Iris pigment epithelial cell (primary cell): ENCODE data around the gene ECT2L.
"Not testable (repeated sequence)": the region's sequence is repeated elsewhere in the genome, so short reads cannot be mapped to it uniquely, and the experiment has no call there.

ENCODE experiments used
- DNase-seq: peaks from one replicate; pipeline ENCODE4 v3.0.0-alpha.2; 2011; ENCODE audit warnings: low read depth

Gene ECT2L

DNA sequence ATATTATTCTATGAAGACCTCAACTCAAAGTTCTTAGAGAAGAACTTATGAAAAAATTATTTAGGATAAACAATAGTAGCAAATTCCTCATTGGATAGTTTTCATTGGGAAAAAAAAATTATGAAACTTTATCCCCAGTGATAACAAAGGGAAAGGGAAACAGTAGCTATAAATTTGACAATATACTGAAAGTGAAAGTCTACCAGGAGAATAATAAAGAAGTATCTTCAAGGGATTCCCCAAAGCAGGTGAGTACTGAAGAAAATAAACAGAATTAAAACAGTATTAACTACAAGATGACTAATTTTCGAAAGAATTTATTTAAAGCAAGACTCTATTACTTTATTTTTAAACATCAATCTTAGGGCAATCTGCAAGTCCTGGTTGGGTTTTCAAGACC is 135.8 kb downstream of the ECT2L start:
- DNase-seq, result no peak

DNA sequence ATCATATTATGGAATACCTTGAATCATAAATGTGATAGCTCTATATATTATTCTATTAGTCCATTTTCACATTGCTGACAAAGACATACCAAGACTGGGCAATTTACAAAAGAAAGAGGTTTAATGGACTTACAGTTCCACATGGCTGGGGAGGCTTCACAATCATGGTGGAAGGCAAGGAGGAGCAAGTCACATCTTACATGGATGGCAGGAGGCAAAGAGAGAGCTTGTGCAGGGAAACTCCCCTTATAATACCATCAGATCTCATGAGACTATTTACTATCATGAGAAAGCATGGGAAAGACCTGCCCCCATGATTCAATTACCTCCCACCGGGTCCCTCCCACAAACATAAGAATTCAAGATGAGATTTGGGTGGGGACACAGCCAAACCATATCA is 141.0 kb downstream of the ECT2L start:
- not testable (repeated sequence) for DNase-seq

DNA sequence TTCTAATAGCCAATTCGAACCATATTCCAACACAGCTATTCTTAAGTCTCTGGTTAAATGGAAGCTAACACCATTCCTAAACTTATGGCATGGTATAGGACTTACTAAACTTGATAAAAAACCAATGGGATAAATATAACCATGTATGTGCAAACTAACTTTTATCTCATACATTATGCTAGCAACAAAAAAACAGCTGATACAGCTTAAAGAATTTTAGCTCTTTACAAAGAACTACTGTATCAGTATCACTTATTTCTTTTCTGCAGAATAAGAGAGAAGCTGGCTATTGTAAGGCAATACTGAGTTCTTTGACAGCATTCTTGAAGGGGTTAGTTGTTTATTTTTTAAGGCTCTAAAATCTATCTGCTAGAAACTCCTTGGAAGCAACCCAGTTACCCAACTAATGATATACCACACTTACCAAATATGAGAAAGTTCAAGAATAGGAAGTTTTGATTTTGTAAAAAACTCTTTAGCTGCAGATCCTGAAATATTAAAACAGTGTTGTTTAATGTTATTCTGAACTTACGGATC is 147.3 kb downstream of the ECT2L start:
- DNase-seq, result peak; percentile 51

DNA sequence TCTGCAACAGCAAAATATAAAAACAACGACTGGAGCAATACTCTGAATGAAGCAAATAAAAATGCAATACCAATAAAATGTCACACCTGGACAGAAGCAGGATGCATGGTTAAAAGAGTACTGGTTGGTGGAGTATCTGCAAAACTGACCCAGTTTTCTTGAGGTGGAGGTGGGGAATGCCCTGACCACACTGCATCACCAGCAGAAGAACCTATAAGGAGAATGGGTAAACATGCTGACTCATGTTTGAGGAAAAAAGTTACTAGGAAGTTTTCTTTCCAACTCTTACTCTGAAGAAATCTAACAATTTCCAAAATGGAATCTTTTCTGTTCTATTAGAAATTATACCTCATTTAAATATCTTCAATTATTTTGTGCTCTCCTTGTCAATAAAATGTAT is 148.5 kb downstream of the ECT2L start:
- peak; percentile 90 for DNase-seq

DNA sequence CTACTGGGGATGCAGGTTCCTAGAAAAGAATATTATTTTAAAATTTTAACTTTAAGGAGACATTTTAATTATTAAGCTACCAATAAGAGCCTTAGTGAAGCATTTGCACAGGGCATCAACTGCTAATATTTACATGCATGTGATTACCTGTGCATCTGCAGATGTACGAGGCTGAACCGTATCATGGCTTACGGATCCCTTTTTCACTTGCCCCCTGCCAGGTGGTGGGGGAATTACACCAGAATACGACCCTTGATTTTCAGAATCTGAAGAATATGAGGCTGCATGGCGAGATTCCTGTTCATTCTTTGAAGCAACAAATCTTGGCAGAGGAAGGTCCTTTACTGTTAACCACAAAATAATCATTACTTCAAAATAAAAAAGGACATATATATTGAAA is 149.5 kb downstream of the ECT2L start:
- no peak for DNase-seq

DNA sequence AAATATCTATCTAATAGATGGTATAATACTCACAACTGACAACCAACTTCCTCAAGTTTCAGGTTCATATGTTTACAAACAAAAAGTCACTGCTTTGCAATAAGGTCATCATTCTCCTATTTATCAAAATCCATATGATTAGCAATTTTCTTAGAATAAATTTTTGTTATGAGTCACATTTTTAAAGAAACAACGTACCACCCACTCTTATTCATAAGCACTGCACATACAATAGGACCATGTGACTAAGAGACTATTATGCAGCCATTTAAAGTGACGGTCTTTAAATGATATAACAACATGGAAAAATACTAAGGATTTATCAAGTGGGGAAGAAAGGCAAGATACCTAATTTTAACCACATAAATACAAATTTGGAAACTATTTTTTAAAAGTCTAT is 152.1 kb downstream of the ECT2L start:
- no peak for DNase-seq

DNA sequence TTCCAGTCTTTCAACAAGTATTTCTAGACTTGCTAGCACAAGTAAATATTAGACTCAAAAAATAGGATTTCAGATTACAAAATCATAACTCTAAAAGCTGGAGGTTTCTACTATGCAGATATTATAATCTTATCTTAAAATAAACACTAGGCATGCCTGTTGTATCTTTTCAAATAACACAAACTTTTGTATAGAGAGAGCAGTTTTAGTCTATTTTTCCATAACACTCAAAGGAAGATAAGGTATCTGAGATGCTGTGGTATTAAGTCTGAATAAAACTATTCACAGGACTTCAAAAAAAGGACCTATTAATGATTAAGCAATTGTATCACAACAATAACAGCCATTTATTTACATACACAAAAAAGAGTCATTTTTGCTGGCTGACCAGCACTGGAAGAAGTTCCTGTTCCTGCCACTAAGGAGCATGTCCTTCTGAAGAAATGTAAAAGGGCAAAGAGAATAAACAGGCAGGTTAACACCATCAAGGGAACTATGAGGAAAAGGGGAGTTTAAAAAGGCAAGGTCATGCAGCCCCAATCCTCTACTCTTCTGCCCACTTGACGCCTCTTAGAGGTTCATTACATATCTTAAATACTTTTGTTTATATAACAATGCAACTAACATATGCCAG is 152.8 kb downstream of the ECT2L start:
- no peak for DNase-seq

DNA sequence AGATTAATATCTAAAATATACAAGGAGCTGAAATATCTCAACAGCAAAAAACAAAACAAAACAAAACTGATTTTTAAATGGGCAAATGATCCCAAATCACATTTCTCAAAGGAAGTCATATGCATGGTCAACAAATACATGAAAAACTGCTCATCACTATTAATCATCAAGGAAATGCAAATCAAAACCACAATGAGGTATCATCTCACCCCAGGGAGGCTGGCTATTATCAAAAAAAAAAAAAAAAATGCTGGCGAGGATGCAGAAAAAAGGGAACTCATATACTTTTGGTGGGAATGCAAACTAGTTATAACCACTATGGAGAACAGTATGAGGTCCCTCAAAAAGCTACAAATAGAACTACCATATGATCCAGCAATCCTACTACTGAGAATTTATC is 157.6 kb downstream of the ECT2L start:
- peak; percentile 53 for DNase-seq
